Tibial artery (tissue), 4 donors: ENCODE measurements around the gene ZBTB46.

Experiments
- DNase-seq, 2 donors: peaks; one replicate each; pipeline ENCODE4 v3.0.0-alpha.2; 2019
- H3K27ac ChIP-seq, 2 donors: fragments of 200-600 bp; sonication (generic) in 1 of 2; 1 replicate in 1 of 2; 2 replicates in 1 of 2; pipeline ENCODE4 v1.5.1; 2018 to 2019; ENCODE audit warnings: mild to moderate bottlenecking in 1 of 2
- H3K27me3 ChIP-seq, 2 donors: fragments of 200-600 bp; sonication (generic) in 1 of 2; one replicate each; pipeline versions ENCODE4 v1.5.1 to v1.6.0; 2016 to 2019
- H3K36me3 ChIP-seq, 3 donors: fragments of 200-600 bp; sonication (generic) in 2 of 3; one replicate each; pipeline ENCODE4 v1.5.1; 2016 to 2019; ENCODE audit warnings: mild to moderate bottlenecking in 2 of 3
- H3K4me1 ChIP-seq, 4 donors: fragments of 200-600 bp; sonication (generic) in 2 of 4; 1 replicate in 3 of 4; 2 replicates in 1 of 4; pipeline ENCODE4 v1.5.1; 2016 to 2019
- H3K4me3 ChIP-seq, 2 donors: fragments of 200-600 bp; sonication (generic) in 1 of 2; 1 replicate in 1 of 2; 2 replicates in 1 of 2; pipeline ENCODE4 v1.5.1; 2018 to 2019; ENCODE audit warnings: mild to moderate bottlenecking in 2 of 2
- H3K9me3 ChIP-seq, 3 donors: fragments of 200-600 bp; sonication (generic) in 1 of 3; one replicate each; pipeline ENCODE4 v1.5.1; 2016 to 2019
- intact Hi-C: fragments of 100-400 bp; cut with DNase I; formaldehyde crosslinking; loops from one replicate; pipeline ENCODE4 v1.15.0; 2023; ENCODE audit warnings: low total_unique reads
- TF ChIP-seq, protein P1 (sequence below), 2 experiments: fragments of 200-600 bp in 1 of 2; fragments of 450-650 bp in 1 of 2; IDR thresholded peaks; one replicate each; pipeline ENCODE4 v1.5.1; 2017 to 2019; ENCODE audit warnings: antibody characterized with exemption in 2 of 2, mild to moderate bottlenecking in 1 of 2, moderate library complexity in 1 of 2

Gene ZBTB46

DNA sequence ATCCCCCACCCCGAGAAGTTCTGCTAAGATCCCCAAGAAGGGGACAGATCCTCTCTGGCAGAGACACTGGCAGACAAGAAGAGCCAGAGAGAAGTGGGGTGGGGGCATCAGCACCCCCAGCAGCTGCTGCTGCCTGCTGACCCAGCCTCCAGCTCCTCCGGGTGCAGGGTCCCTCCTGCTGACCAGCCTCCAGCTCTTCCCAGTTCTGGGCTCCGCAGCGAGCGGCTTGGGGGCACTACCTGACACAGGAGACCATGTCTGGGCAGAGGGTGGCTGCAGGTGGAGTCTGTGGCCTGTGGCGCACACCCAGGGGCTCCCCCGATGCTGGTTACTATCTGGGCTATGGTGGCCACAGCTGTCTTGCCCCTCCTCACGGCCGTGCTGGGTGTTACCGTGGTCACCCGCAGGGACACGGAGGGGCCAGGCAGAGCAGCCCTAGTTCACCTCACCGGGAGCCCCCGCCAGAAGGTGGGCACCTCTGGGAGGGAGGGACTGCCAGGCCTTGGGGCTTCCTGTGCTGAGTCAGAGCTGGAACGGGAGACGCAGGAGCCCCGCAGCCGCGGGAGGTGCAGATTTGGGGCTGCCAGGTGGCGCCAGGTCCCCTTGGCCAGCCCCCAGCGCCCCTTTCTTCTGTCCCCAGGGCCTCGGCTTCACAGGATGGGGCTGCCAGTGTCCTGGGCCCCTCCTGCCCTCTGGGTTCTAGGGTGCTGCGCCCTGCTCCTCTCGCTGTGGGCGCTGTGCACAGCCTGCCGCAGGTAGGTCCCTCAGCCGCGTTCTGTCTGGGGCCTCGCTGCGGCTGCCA lies 94.0 kb downstream of the ZBTB46 start:
- Histone ChIP-seq H3K9me3 (no peaks in the 10 kb centered on the region), H3K36me3 (peaks cover 20 to 45% (median 39%) of the 10 kb centered on the region in 3 donors), H3K27me3 (no peaks in the 10 kb centered on the region), H3K27ac (no peak overlapping the region), H3K4me3 (peak overlapping the region in 1 of 2 donors; percentile 63), H3K4me1 (peaks cover 0 to 38% (median 31%) of the 10 kb centered on the region in 4 donors)
- TF ChIP-seq, protein P1, sequence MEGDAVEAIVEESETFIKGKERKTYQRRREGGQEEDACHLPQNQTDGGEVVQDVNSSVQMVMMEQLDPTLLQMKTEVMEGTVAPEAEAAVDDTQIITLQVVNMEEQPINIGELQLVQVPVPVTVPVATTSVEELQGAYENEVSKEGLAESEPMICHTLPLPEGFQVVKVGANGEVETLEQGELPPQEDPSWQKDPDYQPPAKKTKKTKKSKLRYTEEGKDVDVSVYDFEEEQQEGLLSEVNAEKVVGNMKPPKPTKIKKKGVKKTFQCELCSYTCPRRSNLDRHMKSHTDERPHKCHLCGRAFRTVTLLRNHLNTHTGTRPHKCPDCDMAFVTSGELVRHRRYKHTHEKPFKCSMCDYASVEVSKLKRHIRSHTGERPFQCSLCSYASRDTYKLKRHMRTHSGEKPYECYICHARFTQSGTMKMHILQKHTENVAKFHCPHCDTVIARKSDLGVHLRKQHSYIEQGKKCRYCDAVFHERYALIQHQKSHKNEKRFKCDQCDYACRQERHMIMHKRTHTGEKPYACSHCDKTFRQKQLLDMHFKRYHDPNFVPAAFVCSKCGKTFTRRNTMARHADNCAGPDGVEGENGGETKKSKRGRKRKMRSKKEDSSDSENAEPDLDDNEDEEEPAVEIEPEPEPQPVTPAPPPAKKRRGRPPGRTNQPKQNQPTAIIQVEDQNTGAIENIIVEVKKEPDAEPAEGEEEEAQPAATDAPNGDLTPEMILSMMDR (IDR thresholded peaks at IDR 0.05): no peak
- intact Hi-C loops: loop anchor here (10.0 kb wide), 2 partner anchors 82 to 128 kb away; partner anchors contain the start of genes ABHD16B, RTEL1, STMN3 and TPD52L2
- peak in 1 of 2 donors; percentile 67 for DNase-seq

DNA sequence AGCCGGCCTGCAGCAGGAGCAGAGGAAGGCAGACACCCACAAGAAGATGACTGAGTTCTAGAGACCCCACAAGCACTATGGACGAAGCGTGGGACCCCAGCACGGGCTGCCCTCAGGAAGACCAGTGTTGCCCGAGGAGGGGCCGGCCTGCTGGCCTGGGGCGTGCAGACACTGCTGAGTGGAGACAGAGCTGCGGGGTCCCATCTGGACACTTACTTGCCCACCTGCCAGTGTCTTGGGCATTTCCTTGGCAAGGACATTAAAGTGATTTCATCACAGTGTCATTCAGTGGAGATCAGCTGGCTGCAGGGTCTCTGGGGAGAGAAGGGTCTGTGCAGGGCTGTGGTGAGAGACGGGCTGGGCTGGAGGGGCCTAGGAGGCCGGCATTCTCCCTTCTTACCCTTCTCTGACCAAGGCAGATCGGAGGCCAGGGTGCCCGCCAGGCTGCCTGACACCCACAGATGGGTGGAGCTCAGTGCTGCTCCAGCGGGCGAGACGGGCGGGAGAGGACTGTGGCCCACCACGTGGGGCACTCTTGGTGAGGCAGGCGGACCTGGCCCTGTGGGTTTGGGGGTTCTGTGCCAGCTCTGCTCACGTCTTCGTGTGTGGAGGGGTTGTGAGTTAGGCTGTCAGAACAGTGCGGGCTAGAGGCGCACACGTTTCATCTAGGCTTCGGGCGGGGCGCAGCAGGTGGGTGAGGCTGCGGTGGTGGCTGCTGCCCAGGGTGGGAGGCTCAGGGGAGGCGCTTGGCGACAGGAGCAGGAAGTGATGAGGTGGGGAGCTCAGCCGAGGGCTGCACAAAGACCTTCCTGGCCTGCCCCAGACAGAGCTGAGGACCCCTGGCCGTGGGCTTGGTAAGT lies 95.0 kb downstream of the ZBTB46 start, which contains the start of gene LIME1:
Gene LIME1, plus strand, starts transcription at position 806 of the 860 bp plus-strand sequence. CDS start 886 bp downstream, outside the sequence.
- intact Hi-C loops: loop anchor here (10.0 kb wide), 2 partner anchors 81 to 129 kb away; partner anchors contain the start of genes ABHD16B, RTEL1, STMN3 and TPD52L2
- Histone ChIP-seq H3K27ac (no peak within 1 kb of the TSS), H3K4me1 (peaks cover 0 to 28% (median 22%) of the 10 kb centered on the region in 4 donors), H3K9me3 (no peaks in the 10 kb centered on the region), H3K4me3 (peak within 1 kb of the TSS in 1 of 2 donors; percentile 63), H3K27me3 (no peaks in the 10 kb centered on the region), H3K36me3 (peaks cover 15 to 39% (median 31%) of the 10 kb centered on the region in 3 donors)
- TF ChIP-seq, protein P1 (IDR thresholded peaks at IDR 0.05): no peak
- DNase-seq: peak in 1 of 2 donors; percentile 67

DNA sequence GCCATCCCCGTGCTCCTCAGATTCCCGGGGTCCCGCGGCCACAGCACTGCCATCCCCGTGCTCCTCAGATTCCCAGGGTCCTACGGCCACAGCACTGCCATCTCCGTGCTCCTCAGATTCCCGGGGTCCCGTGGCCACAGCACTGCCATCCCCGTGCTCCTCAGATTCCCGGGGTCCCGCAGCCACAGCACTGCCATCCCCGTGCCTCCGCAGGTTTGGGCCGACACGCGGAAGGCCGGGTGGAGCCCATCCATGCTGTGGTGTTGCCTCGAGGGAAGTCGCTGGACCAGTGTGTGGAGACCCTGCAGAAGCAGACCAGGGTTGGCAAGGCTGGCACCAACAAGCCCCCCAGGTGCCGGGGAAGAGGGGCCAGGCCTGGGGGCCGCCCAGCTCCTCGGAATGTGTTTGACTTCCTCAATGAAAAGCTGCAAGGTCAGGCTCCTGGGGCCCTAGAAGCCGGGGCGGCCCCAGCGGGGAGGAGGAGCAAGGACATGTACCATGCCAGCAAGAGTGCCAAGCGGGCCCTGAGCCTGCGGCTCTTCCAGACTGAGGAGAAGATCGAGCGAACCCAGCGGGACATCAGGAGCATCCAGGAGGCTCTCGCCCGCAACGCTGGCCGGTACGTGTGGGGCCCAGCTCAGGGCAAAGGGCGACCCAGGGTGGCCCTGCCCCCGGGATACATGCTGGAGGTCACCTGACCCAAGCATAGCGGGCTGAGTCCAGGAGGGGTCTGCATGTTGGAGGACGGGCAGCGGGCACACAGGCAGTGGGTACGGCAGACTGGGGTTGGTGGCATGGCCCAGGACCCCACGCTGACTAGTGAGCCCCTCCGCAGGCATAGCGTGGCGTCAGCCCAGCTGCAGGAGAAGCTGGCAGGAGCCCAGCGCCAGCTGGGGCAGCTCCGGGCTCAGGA lies 95.9 kb downstream of the ZBTB46 start:
- no peak overlapping the region for H3K4me3 ChIP-seq
- intact Hi-C loops: loop anchor here (10.0 kb wide), 2 partner anchors 80 to 130 kb away; partner anchors contain the start of genes ABHD16B, RTEL1, STMN3 and TPD52L2
- H3K4me1 ChIP-seq: peaks cover 0 to 22% (median 18%) of the 10 kb centered on the region in 4 donors
- H3K27ac ChIP-seq: no peak overlapping the region
- peak in 1 of 2 donors; percentile 63 for DNase-seq
- H3K36me3 ChIP-seq: peaks cover 17 to 44% (median 37%) of the 10 kb centered on the region in 3 donors
- TF ChIP-seq, protein P1 (IDR thresholded peaks at IDR 0.05): no peak
- H3K27me3 ChIP-seq: no peaks in the 10 kb centered on the region
- H3K9me3 ChIP-seq: no peaks in the 10 kb centered on the region

DNA sequence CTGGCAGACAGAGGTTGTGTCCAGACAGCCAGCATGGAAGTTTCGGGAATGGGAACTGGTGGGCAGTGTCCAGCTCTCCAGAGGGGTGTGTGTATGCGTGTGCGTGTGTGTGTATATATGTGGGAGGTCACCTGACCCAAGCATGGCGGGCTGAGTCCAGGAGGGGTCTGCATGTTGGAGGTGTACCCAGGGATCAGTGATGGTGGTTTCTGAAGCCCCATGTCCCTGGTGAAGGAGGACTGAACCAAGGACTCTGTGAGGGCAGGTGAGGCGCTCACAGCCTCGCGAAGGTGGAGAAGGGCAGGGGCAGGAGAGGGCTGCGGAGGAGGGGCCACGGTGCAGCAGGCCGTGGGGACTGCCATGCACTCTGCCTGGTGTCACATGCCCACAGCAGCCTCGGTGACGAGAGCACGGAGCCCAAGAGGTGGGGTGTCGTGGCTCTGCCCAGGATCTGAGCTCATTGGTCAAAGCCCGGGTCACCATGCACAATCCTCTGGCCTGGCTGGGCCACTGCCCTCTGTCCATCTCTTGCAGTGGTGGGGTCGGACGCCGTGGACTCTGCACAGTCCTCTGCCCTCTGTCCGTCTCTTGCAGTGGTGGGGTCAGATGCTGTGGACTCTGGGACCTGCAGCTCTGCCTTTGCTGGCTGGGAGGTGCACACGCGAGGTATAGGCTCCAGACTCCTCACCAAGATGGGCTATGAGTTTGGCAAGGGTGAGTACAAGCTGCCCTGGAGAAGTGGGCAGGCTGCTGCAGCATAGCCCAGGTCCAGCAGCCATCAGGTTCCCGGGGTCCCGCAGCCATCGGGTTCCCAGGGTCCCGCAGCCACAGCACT lies 96.7 kb downstream of the ZBTB46 start:
- intact Hi-C loops: loop anchor here (10.0 kb wide), 2 partner anchors 80 to 130 kb away; partner anchors contain the start of genes ABHD16B, RTEL1, STMN3 and TPD52L2
- Histone ChIP-seq H3K27me3 (no peaks in the 10 kb centered on the region), H3K27ac (no peak overlapping the region), H3K36me3 (peaks cover 24 to 47% (median 45%) of the 10 kb centered on the region in 3 donors), H3K9me3 (no peaks in the 10 kb centered on the region), H3K4me1 (peaks cover 0 to 22% (median 18%) of the 10 kb centered on the region in 4 donors), H3K4me3 (no peak overlapping the region)
- TF ChIP-seq, protein P1 (IDR thresholded peaks at IDR 0.05): no peak
- peak in 1 of 2 donors; percentile 60 for DNase-seq
